CD4-positive, alpha-beta T cell (primary cell): ENCODE measurements around the gene MED25. TPM values are rescaled to one million over a fixed set of nuclear protein-coding genes. Genes with fewer than 3 reads are reported as not detected.

Experiments
- ATAC-seq: fragments of 200-7000 bp; cut with Tn5 transposase; one replicate; pipeline ENCODE4 v1.10.0; 2022; ENCODE audit warnings: mild to moderate bottlenecking; ENCODE audit not compliant: poor library complexity
- CTCF ChIA-PET: fragments of 350-600 bp; sonication (Branson Sonifier 250); formaldehyde crosslinking; loops from one replicate; lab custom pipeline; 2021; ENCODE audit warnings: antibody characterized with exemption, inconsistent platforms; lab: Charles Lee
- POLR2A ChIA-PET: fragments of 350-600 bp; sonication (Branson Sonifier 250); formaldehyde crosslinking; loops from one replicate; lab custom pipeline; 2021; ENCODE audit warnings: antibody characterized with exemption, inconsistent platforms; lab: Charles Lee
- DNase-seq, 14 experiments: peaks; one replicate each; pipeline ENCODE4 v3.0.0-alpha.2; 2013 to 2020; ENCODE audit warnings: mixed read lengths in 2 of 14
- H3K27ac ChIP-seq, 2 donors: one replicate each; pipeline versions ENCODE4 v1.5.1 to v1.7.0; 2013; ENCODE audit warnings: low read length in 2 of 2, low read depth in 1 of 2, mild to moderate bottlenecking in 1 of 2
- H3K27me3 ChIP-seq, 2 experiments: 1 replicate in 1 of 2; 2 replicates in 1 of 2; pipeline versions ENCODE4 v1.6.1 to v1.7.0; 2013; ENCODE audit warnings: low read length in 2 of 2, control low read depth in 1 of 2, mild to moderate bottlenecking in 1 of 2, moderate library complexity in 1 of 2; ENCODE audit not compliant: insufficient read depth in 2 of 2, control insufficient read depth in 1 of 2
- H3K36me3 ChIP-seq: one replicate; pipeline ENCODE4 v1.6.1; 2013; ENCODE audit warnings: low read length, control low read depth; ENCODE audit not compliant: insufficient read depth
- H3K4me1 ChIP-seq: one replicate; pipeline ENCODE4 v1.6.1; 2013; ENCODE audit warnings: low read length, control low read depth; ENCODE audit not compliant: insufficient read depth
- H3K4me3 ChIP-seq: one replicate; pipeline ENCODE4 v1.5.1; 2013; ENCODE audit warnings: mild to moderate bottlenecking, low read length, moderate library complexity
- H3K9me3 ChIP-seq, 2 experiments: 1 replicate in 1 of 2; 2 replicates in 1 of 2; pipeline versions ENCODE4 v1.6.1 to v1.7.0; 2013; ENCODE audit warnings: low read length in 2 of 2, mild to moderate bottlenecking in 2 of 2, control low read depth in 1 of 2, moderate library complexity in 1 of 2; ENCODE audit not compliant: control insufficient read depth in 1 of 2, insufficient read depth in 1 of 2
- H3K27ac Mint-ChIP-seq: one replicate; pipeline ENCODE4 v1.8.0; 2020; ENCODE audit warnings: mixed read lengths
- H3K27me3 Mint-ChIP-seq: one replicate; pipeline ENCODE4 v1.8.0; 2021; ENCODE audit warnings: mixed read lengths
- H3K36me3 Mint-ChIP-seq: one replicate; pipeline ENCODE4 v1.8.0; 2021; ENCODE audit warnings: low read depth, mixed read lengths
- H3K4me1 Mint-ChIP-seq: one replicate; pipeline ENCODE4 v1.8.0; 2021; ENCODE audit warnings: low read depth, mixed read lengths
- H3K4me3 Mint-ChIP-seq: one replicate; pipeline ENCODE4 v1.8.0; 2020; ENCODE audit warnings: mild to moderate bottlenecking, mixed read lengths
- H3K9me3 Mint-ChIP-seq: one replicate; pipeline ENCODE4 v1.8.0; 2020; ENCODE audit warnings: mixed read lengths
- CTCF ChIP-seq: fragments of 200-600 bp; IDR thresholded peaks from one replicate; pipeline ENCODE4 v1.8.0; 2022; ENCODE audit warnings: antibody characterized with exemption, mild to moderate bottlenecking
- intact Hi-C, 2 experiments: fragments of 100-400 bp; cut with DNase I in 1 of 2; cut with micrococcal nuclease in 1 of 2; formaldehyde crosslinking; loops; one replicate each; pipeline versions ENCODE4 v1.15.1 to v1.9.0; 2023 to 2025; cut with DNase I, micrococcal nuclease
- total RNA-seq, 174 experiments: library from RNA in 2 of 174; stranded (reverse) in 2 of 174; gene quantifications; one replicate each; pipeline ENCODE4 v1.2.3 and lab custom pipeline; 2021 to 2026

MED25 gene
- total RNA-seq, 2 experiments from 2014 or later: 67.2 to 67.8 TPM

- Histone ChIP-seq H3K9me3 (no peaks in the 10 kb centered on the region), H3K36me3 (peaks cover 5% of the 10 kb centered on the region), H3K27me3 (no peaks in the 10 kb centered on the region), H3K27ac (peak overlapping the region in 1 of 2 donors; percentile 29), H3K4me1 (peaks cover 37% of the 10 kb centered on the region), H3K4me3 (peak overlapping the region; percentile 79)
- Mint-ChIP-seq H3K27ac (peak overlapping the region; percentile 81), H3K27me3 (no peaks in the 10 kb centered on the region), H3K36me3 (peaks cover 15% of the 10 kb centered on the region), H3K9me3 (no peaks in the 10 kb centered on the region), H3K4me1 (peaks cover 41% of the 10 kb centered on the region), H3K4me3 (peak overlapping the region; percentile 91)
- peak; percentile 15 to 76 (median 43) for DNase-seq
- intact Hi-C loops: loop anchor here in 1 of 2 experiments (5.0 kb wide), 1 partner anchor 92 kb away; no protein-coding TSS in a partner anchor
- CTCF ChIA-PET: interaction anchor here (1.0 kb wide), 1 partner anchor 41 kb away, joined by 3 read pairs; the partner anchor contains the start of gene PTOV1
- peak; percentile 28 for ATAC-seq
- POLR2A ChIA-PET: interaction anchor here (0.7 to 2.4 kb wide), 4 partner anchors 41 to 92 kb away, joined by 3 to 8 read pairs (median 4); partner anchors contain the start of genes AKT1S1, PTOV1 and TBC1D17
- no peak for TF ChIP-seq CTCF
Measured at GRCh38 chr19:49809160-49809940, 8.7 kb upstream of the MED25 start.

GRCh38 chr19:49809941-49810389 lies 8.1 kb upstream of the MED25 start:
- Histone ChIP-seq H3K9me3 (no peaks in the 10 kb centered on the region), H3K4me3 (peak overlapping the region; percentile 79), H3K27ac (peak overlapping the region in 1 of 2 donors; percentile 29), H3K4me1 (peaks cover 40% of the 10 kb centered on the region), H3K36me3 (peaks cover 2% of the 10 kb centered on the region), H3K27me3 (no peaks in the 10 kb centered on the region)
- CTCF ChIA-PET: no interaction called here
- Mint-ChIP-seq H3K9me3 (no peaks in the 10 kb centered on the region), H3K4me1 (peaks cover 41% of the 10 kb centered on the region), H3K4me3 (peak overlapping the region; percentile 78), H3K36me3 (peaks cover 14% of the 10 kb centered on the region), H3K27ac (peak overlapping the region; percentile 78), H3K27me3 (no peaks in the 10 kb centered on the region)
- no peak for ATAC-seq
- intact Hi-C loops: loop anchor here (5.0 to 10.0 kb wide), 3 partner anchors 43 to 315 kb away; partner anchors contain the start of genes AP2A1 (in 1 of the 2) and RPS11 (in 1 of the 2)
- no peak for TF ChIP-seq CTCF
- POLR2A ChIA-PET: interaction anchor here (0.7 to 2.4 kb wide), 4 partner anchors 41 to 92 kb away, joined by 3 to 8 read pairs (median 4); partner anchors contain the start of genes AKT1S1, PTOV1 and TBC1D17
- DNase-seq: no peak

GRCh38 chr19:49811328-49811727 lies 6.8 kb upstream of the MED25 start:
- Mint-ChIP-seq H3K9me3 (no peaks in the 10 kb centered on the region), H3K27ac (no peak overlapping the region), H3K36me3 (peaks cover 10% of the 10 kb centered on the region), H3K27me3 (no peaks in the 10 kb centered on the region), H3K4me1 (peaks cover 41% of the 10 kb centered on the region), H3K4me3 (peak overlapping the region; percentile 95)
- DNase-seq (no peak), ATAC-seq (no peak)
- ChIA-PET POLR2A (interaction anchor here (1.5 kb wide), 1 partner anchor 45 kb away, joined by 4 read pairs; the partner anchor contains the start of gene AP2A1), CTCF (interaction anchor here (1.3 kb wide), 1 partner anchor 94 kb away, joined by 3 read pairs; no protein-coding TSS in a partner anchor)
- no peaks in the 10 kb centered on the region for H3K9me3 ChIP-seq
- intact Hi-C loops: loop anchor here (5.0 to 10.0 kb wide), 2 partner anchors 44 to 317 kb away; partner anchors contain the start of genes AP2A1 (in 1 of the 2) and RPS11 (in 1 of the 2)
- no peak overlapping the region for H3K4me3 ChIP-seq
- peaks cover 40% of the 10 kb centered on the region for H3K4me1 ChIP-seq
- no peak overlapping the region for H3K27ac ChIP-seq
- H3K27me3 ChIP-seq: no peaks in the 10 kb centered on the region
- TF ChIP-seq CTCF: no peak
- H3K36me3 ChIP-seq: no peaks in the 10 kb centered on the region
